ENCODE measurements around the gene KCNJ15.

DNA sequence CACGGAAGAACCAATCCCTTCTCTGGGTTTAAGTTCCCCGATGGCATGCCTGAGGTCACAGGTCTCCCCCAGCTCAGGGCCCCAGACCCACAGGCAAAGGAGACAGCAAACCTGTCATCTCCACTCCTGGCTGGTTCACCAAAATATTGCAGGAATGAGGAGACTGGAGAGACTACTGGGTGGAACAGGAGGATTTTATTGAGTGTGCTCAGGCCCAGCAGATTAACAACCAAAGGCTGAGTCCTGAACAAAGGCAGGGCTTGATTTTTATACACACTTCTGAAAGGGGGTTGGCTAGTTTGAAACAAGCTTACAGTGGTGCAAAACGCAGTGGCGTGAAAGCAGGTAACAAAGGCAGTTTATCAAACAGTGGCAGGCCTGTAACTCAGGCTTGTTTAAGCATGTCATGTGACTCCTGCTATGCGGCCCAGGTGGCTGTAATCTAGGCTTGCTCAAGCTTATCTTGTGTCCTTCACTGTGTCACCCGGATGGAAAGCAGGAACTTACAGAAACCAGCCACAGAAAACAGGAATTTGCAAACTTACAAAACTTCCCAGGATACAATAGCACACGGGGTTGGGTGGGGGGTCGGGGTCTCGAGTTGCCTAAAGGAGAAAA, 27.4 kb upstream of the KCNJ15 start:
- TF ChIP-seq, protein P1, sequence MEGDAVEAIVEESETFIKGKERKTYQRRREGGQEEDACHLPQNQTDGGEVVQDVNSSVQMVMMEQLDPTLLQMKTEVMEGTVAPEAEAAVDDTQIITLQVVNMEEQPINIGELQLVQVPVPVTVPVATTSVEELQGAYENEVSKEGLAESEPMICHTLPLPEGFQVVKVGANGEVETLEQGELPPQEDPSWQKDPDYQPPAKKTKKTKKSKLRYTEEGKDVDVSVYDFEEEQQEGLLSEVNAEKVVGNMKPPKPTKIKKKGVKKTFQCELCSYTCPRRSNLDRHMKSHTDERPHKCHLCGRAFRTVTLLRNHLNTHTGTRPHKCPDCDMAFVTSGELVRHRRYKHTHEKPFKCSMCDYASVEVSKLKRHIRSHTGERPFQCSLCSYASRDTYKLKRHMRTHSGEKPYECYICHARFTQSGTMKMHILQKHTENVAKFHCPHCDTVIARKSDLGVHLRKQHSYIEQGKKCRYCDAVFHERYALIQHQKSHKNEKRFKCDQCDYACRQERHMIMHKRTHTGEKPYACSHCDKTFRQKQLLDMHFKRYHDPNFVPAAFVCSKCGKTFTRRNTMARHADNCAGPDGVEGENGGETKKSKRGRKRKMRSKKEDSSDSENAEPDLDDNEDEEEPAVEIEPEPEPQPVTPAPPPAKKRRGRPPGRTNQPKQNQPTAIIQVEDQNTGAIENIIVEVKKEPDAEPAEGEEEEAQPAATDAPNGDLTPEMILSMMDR (IDR thresholded peaks at IDR 0.05; ENCODE audit: low read depth, low read length), result no peak
- no peak for TF ChIP-seq EZH2phosphoT487 (IDR thresholded peaks at IDR 0.05; ENCODE audit: low read depth)

Data from OCI-LY3 (cell line).